DMS79 treated with DMSO at 0.1 percent for 48 hours (cell line): ENCODE results near the gene FAM114A1.

ENCODE experiments used
- DNase-seq: peaks from one replicate; lab custom pipeline; 2025; lab: John Stamatoyannopoulos, UW

The FAM114A1 gene

DNA sequence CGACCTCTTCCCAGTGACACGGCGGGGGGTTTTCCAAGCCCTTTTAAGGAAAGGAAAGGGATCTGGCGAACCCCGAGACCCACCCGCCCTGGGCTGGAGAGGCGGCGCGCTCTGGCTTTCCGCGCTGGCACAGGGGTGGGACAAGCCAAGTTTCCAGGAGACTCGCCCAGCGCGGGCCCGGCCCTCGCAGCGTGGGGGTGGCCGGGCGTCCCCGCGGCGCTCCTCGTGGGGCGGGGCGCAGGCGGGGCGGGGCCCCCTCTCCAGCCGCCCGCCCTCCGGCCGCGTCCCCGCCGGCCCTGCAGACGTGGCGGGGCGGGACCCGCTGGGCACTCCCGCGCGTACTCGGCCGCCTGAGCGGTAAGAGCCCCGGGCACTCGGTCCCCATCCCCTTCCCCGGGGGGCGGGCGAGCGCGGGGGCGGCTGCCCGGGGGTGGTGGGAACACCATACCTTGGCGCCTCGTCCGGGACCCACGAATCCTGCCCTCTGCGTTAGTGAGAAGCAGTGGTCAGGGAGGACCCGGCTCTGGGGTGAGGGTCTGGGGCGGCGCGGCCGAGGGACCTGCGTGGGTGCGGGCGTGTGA is at the start of gene FAM114A1:
Gene FAM114A1 (plus strand): TSS at position 329 of the 581 bp plus-strand sequence. CDS start 10,273 bp downstream, outside the sequence.
- DNase-seq = peak; percentile 0

DNA sequence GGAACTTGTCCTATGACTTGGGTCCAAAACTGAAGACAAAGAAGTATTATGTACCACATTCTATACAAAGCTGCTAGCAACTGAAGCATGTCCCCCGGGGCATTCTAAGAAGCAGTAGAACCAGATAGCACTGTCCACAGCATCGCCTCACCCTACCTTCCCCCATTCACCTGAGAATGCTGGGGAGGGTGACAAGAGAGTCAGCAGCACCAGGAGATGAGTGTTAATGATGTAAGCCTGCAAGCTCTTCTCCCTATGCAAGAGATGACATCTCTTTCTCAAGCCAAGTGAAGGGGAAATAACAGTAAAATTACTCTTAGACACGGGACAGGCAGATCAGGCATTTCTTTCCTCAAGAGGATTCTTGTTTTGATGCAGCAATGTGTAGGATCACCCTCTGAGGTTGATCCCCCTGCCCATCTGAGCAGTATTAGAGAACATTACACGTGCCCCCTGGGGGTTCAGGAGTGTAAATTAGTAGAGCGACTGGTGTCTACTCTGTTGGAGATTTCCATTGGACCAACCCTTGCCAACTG is 49.1 kb upstream of the FAM114A1 start:
- no peak for DNase-seq

DNA sequence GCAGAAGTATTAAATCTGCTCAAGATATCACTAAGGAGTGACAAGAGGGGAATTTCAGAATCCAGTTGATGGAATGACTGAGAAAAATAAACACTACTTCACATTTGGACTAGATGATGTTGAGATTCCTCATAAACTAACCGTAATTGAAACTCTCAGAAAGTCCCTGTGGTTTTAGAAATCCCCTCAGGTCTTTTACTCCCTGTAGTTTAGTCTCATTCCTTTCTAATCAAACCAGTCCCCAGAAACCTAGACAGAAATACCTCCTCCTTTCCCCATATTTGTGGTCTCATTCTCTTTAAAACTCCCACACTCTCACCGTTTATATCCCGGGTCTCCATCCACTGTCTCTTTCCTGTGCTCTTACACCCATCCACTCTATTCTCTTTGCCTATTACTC is 48.0 kb upstream of the FAM114A1 start:
- DNase-seq = no peak

DNA sequence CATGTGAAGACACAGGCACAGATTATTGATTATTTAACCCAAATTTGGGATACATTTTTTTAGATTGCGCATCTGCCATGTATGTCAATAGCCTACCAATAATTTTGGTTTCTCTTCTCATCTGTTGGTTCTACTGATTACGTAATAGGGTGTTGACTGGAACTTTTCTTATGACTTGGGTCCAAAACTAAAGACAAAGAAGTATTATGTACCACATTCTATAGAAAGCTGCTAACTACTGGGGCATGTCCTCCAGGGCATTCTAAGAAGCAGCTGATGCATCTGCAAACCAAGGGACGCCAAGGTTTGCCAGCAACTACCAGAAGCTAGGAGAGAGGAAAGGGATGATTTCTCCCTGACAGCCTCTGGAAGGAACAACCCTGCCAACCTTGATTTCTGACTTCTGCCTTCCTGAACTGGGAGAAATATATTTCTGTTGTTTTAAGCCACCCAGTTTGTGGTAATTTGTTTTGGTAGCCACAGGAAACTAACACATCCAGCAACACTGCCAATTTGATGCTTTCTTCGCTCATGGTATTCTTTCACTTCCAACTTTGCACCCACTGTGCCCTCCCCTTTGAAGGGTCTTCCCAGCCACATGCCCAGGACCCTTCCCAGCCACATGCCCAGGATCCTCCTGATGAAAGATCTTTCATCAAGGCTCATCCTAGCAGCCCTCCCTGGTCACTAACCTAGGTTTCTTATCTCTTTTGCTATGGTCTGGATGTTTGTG is 47.1 kb upstream of the FAM114A1 start:
- no peak for DNase-seq

DNA sequence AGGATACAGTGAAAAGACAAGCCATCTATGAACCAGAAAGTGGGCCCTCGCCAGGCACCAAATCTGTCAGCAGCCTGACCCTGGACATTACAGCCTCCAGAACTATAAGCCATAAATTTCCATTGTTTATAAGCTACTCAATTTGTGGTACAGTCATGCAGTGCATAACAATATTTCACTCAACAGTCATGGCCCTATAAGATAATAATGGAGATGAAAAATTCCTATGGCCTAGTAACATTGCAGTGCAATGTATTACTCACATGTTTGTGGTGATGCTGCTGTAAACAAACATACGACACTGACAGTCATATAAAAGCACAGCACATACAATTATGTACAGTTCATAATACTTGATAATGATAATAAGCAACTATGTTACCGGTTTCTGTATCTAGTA is 45.9 kb upstream of the FAM114A1 start:
- no peak for DNase-seq

DNA sequence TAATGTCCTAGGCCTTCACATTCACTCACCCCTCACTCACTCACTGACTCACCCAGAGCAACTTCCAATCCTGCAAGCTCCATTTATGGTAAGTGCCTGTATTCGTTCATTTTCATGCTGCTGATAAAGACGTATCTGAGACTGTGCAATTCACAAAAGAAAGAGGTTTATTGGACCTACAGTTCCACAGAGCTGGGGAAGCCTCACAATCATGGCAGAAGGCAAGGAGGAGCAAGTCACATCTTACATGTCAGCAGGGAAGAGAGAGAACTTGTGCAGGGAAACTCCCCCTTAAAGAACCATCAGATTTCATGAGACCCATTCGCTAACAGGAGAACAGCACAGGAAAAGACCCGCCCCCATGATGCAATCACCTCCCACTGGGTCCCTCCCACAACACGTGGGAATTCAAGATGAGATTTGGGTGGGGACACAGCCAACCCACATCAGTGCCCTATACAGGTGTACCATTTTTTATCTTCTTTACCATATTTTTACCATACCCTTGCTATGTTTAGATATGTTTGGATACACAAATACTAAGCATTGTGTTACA is 44.8 kb upstream of the FAM114A1 start:
- no peak for DNase-seq

DNA sequence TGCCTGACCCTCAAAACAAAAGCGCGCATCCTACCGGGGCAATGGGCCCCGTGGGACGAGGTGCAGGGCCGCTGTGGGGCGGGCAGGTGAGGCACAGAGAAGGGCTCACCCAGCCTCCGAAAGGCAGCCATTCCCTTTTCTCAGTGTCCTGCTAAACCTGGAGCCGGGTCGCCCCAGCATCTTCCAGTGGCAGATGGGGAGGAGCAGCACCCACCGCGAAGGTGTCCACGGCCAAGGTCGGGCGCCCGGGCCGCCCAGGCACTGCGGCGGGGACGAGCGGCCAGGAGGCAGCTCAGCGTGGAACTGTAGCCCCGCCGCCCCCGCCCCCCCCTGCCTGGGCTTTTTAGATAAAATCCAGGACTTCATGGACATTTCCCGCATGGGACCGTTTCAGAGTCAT is 43.8 kb upstream of the FAM114A1 start:
- no peak for DNase-seq

DNA sequence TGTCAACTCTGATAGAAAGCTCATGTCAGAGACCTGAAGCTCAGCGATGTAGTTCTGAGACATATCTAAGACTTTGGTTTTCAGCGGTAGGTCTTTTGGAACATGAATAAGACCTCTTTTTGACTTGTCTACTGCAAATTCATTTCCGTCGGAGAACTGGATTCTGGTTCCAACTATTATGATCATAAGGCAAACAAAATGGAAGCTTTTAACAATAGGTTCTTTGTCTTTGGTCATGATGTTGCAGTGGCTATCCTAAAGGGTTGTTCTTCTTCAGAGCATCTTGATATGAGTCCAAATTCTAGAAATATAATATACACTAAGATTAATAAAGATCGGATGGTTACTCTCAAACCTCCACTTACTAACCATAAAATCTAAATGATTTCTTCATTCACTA is 38.4 kb upstream of the FAM114A1 start:
- DNase-seq = no peak

DNA sequence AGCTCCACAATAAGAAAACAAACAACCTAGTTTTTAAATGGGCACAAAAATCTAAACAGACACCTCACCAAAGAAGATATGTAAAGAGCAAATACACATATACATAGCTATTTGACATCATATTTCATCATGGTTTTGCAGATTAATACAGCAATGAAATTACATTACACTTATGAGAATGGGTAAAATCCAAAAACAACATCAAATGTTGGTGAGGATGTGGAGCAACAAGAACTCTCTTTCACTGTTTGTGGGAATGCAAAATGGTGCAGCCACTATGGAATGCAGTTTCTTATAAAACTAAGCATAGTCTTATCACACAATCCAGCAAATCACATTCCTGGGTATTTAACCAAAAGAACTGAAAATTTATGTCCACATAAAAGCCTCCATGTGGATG is 36.0 kb upstream of the FAM114A1 start:
- DNase-seq = no peak

DNA sequence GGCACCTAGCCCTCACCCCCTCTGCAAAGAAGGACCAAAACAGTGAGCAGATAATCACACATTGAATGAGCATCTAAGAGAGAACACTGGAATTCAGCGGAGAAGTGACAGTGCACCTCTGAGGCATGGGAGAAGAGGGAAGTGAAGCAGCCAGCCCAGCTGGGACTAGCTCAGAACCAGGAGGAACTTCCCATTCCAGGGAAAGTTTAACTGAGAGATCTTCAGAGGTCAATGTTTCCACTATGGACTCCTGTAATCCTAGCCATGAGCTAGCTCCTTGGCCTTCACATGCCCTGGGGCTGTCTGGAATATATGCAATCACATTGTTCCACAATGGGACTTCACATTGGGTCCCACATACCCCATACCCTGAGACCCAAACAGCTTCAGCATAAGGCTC is 35.4 kb upstream of the FAM114A1 start:
- no peak for DNase-seq

DNA sequence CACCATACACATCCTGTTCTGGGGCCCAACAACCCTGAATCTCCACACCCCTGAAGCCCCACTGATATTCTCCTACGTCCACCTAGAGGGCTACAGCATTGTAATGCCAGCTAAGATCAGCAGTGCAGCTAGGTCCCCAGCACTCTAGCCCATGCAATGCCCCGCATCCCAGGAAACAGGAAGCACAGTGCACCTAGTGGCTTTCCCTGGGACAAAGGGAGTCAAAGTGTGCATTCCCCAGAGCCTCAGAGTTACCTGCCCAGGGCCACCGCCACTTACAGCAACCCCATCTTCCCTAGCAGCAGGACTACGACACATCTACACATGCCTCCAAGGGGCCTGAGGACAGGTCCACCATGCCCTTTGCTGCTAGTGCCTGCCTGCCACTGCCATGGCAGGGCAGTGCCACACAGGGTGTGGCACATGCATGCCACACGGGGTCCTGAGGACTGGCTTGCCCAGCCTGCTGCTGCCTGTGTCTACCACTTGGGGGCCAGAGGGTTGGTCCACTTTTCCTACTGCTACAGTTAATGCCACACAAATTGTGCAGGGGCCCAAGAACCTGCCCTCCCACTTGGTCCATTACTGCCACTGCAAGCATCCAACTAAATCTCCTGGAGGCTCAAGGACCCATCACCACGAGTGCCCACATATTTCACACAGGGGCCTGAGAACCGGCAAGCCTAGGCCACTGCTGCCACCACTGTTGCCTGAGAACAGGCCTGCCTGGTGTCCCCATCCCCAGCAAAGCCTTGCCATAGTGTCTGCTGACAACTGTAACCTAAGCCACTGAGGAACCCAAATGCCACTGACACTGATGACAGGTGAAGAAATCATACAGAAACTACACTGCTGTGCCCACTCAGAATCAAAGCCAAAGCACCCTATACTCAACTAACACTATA is 34.7 kb upstream of the FAM114A1 start:
- DNase-seq = no peak

DNA sequence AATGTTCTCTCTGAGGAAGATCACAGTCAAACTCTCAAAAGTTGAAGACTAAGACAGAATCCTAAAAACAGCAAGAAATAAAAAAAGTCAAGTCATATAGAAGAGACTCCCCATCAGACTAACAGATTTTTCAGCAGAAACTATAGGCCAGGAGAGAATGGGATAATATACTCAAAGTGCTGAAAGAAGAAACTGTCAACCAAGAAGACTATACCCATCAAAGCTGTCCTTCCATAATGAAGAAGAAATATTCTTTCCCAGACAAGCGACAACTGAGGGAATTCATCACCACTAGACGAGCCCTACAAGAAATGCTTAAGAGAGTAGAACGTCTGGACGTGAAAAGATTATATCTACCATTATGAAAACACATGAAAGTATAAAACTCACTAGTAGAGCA is 33.0 kb upstream of the FAM114A1 start:
- DNase-seq = no peak

DNA sequence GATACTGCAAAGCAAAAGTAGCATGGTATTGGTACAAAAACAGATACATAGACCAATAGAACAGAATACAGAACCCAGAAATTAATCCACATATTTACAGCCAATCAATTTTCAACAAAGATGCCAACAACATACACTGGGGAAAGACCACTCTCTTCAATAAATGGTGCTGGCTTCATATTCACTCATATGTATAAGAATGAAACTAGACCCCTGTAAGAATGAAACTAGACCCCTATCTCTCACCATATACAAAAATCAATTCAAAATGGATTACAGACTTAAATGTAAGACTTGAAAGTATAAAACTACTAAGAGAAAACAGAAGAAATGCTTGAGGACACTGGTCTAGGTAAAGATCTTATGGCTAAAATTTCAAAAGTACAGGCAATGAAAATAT is 30.3 kb upstream of the FAM114A1 start:
- no peak for DNase-seq

DNA sequence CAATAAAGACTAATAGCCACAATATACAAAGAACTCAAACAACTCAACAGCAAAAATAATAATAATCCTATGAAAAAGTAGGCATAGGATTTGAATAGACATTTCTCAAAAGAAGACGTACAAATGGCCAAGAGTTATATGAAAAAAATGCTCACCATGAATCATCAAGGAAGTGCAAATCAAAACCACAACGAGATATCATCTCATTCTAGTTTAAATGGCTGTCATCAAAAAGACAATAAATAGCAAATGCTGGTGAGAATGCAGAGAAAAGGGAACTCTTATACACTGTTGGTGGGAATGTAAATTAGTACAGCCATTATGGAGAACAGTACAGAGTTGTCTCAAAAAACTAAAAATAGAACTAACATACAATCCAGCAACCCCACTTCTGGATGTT is 29.8 kb upstream of the FAM114A1 start:
- no peak for DNase-seq

DNA sequence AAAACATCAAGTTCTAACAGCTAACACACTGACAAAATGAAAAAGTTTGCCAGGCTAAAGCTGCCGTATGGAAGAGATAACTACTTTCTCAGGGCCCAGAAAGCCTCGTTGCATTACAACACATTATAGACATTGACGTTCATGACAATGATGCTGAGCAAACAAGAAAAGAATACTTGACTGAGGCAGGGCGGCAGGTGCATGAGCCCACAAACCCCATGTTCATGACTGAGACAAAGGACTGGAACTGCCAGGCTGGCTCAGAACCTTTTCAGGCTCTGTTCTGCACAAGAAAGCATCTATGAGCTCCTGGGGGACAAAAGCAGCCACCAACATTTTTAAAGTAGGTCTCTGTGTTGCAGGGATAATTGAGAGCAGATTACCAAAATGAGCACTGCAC is 24.6 kb upstream of the FAM114A1 start:
- no peak for DNase-seq

DNA sequence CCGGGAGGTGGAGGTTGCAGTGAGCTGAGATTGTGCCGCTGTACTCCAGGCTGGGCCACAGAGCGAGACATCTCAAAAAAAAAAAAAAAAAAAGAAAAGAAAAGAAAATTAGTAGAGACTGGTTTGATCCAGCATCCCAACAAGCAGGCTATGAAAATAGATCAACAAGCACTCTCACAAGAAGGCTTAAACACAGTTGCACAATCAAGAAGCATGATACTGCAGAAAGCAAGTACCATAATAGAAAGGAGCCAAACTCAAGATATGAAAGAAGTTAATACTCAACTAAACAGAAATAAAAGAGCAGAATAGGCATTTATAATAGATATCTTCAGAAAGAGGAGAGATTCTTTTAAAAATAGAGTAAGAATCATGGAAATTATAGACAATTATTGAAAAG is 21.6 kb upstream of the FAM114A1 start:
- DNase-seq = no peak

DNA sequence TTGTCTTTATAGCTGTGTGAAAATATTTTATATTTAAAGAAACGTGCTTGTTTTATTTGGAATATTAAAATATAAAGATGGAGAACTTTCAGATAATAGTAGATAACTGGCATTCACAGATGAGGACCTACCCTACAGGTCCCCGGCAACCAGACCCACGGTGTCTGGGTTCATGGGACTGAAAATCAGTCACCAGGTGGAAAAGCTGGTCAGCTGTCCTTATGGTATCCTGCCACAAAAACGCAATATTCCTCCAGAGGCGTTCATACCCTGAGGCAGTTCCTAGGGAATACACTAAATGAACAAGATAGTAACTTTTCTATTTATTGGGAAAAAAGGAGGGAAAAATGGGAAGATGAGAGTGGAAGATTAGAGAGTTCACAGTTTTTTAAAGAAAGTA is 12.1 kb upstream of the FAM114A1 start:
- DNase-seq = no peak

DNA sequence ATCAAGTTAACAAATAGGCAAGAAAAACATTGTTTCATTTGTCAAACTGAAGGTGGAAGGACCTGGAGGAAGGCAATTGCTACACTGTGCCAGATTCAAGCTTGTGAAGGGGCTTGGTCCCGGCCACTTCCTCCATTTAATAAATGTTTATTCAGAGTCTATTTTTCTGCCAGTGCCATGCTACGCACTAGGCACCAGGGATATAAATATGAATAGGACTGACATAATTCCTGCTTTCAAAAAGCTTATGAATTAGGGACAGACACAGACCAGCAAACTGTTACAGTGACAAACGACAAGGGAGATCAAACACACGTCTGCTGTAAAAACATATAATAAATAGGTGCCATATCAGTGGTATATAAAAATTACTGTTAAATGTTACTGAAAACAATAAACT is 11.6 kb upstream of the FAM114A1 start:
- DNase-seq = no peak

DNA sequence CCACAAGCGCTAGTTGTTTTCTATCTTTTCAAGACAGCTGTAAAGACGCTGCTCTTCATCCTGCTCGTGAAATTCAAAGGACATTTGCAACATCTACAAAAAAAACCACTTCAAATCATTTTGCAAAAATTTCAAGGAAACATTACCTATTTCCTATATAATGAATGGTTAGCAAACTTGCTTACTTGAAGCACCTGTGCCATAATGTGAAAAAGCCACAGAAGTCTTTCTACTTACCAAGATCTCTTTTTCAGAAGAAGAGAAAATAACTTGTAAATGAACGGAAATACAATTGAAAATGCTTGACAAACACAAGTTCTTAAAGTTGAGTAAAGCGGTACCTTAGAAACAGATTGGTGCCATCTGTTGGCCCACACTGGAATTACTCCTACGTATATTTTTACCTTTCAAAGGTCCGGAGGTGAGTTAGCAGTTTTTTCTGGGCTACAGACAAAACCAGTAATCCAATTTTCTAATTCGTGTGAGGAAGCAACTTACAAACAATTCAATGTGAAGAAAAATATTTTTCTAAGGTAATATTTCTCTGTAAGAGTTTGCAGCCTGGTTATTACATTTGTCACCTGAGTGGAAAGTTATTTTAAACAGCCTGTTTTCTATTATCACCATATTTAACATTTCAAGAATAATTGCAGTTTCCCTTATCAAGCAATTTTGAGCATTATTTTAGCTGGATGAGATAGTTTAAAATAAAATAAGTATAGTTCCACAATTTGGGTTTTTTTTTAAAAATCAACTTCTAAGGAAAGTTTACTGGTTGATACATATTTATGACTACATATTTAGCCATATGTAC is 10.9 kb upstream of the FAM114A1 start, which contains the start of gene TLR6:
Gene TLR6 (minus strand): TSS at position 294 of the 814 bp plus-strand sequence. CDS start 27,344 bp downstream, outside the sequence.
- DNase-seq = peak; percentile 2

DNA sequence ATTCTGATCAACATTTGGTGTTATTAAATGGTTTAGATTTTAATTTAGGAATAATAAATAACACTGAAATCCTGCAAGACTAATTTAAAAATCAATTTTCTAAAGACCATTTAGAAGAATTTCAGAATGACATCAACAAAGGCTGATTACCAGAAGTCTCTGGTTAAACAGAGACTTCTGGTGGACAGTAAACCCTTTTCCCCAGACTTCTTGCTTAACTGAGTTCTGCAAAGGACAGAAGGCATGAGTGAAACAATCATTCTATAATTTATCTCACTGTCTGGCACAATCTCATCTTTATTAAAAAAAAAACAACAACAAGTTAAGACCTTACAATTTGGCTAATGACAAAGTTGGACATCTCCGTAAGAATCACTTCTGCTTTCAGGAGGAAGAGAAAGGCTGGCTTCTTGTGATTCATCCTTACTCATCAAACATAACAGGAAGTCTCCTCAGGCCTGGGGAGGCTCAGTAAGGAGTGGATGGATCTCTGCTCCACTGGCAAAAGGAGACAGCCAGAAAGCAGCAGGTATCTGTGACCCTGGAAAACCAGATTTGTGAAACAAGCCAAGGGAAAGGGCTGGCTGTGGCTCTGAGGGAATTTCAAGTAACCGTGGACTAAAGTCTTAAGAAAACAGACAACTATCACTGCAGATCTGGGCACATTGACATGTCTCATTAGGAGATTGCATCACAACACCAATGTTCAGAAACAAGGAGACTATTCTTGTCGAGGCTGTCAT is 10.1 kb upstream of the FAM114A1 start:
- no peak for DNase-seq

DNA sequence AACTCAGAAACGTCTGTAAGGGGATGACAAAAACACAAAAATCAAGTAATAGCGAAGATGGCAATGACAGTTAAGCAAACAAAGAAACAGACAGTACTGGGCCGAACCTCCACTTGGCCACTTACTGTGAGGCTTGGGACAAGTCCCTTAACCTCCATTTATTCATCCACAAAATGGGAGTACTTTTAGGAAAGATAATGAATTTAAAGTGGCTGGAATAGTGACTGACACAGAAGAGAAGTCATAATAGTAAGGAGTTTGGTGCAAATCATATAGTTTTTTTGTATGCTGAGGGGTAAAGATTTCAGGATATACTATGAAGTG is 9.5 kb upstream of the FAM114A1 start:
- DNase-seq = no peak
